GM12878 (cell line): ENCODE data around the gene CCN5. TPM values are rescaled to one million over a fixed set of nuclear protein-coding genes. Genes with fewer than 3 reads are reported as not detected.

Experiments used
- ATAC-seq: fragments of 200-7000 bp; cut with Tn5 transposase; 3 replicates; pipeline ENCODE4 v1.9.1; 2020; ENCODE audit warnings: mild to moderate bottlenecking, moderate library complexity
- BruUV-seq: library from RNA; stranded (reverse); fragments of 400-500 nt; replicated peaks from 2 replicates; lab custom pipeline; 2021; lab: Mats Ljungman, UMichigan
- CTCF ChIA-PET: fragments of 300-600 bp; sonication (Branson Sonifier 250); formaldehyde crosslinking; extraction: SDS; loops from one replicate; lab custom pipeline; 2021; ENCODE audit warnings: inconsistent platforms; lab: Yijun Ruan, JAX
- POLR2A ChIA-PET: fragments of 350-600 bp; formaldehyde crosslinking; extraction: SDS; loops from one replicate; lab custom pipeline; 2021; ENCODE audit warnings: inconsistent platforms; lab: Charles Lee
- RAD21 ChIA-PET: fragments of 300-600 bp; sonication (Branson Sonifier 250); formaldehyde crosslinking; loops from one replicate; lab custom pipeline; 2023; ENCODE audit warnings: antibody characterized with exemption; ENCODE audit not compliant: unreplicated experiment; lab: Charles Lee
- SMC1A ChIA-PET: fragments of 300-600 bp; sonication (Branson Sonifier 250); formaldehyde crosslinking; loops from one replicate; lab custom pipeline; 2023; ENCODE audit not compliant: unreplicated experiment, uncharacterized antibody; lab: Charles Lee
- DNase-seq: peaks from one replicate; pipeline ENCODE4 v3.0.0-alpha.2; 2011; ENCODE audit warnings: low read depth, low spot score
- FAIRE-seq: peaks from 3 replicates; lab custom pipeline; 2011; peaks lifted over from hg19 to GRCh38; lab: Jason Lieb, UNC
- H2AFZ ChIP-seq: 2 replicates; pipeline ENCODE4 v1.6.0; 2011; ENCODE audit warnings: low read depth, low read length, control low read depth; ENCODE audit not compliant: control insufficient read depth
- H3K27ac ChIP-seq: 2 replicates; pipeline ENCODE4 v1.5.1; 2011; ENCODE audit warnings: control low read depth; ENCODE audit not compliant: control insufficient read depth, insufficient read depth
- H3K27me3 ChIP-seq, 2 experiments: replicated peaks in 1 of 2; 2 replicates each; pipeline versions ENCODE4 v1.6.0 to v1.6.1; 2011; ENCODE audit warnings: low read length in 1 of 2; ENCODE audit not compliant: control insufficient read depth in 2 of 2, insufficient read depth in 2 of 2
- H3K36me3 ChIP-seq, 2 experiments: 2 replicates each; pipeline ENCODE4 v1.5.1; 2011; ENCODE audit warnings: low read length in 1 of 2; ENCODE audit not compliant: control insufficient read depth in 2 of 2, insufficient read depth in 2 of 2
- H3K4me1 ChIP-seq: 2 replicates; pipeline ENCODE4 v1.6.1; 2011; ENCODE audit warnings: mild to moderate bottlenecking, low read length, moderate library complexity, mixed read lengths; ENCODE audit not compliant: control insufficient read depth, insufficient read depth
- H3K4me2 ChIP-seq: 2 replicates; pipeline ENCODE4 v1.6.0; 2011; ENCODE audit warnings: control low read depth; ENCODE audit not compliant: control insufficient read depth, insufficient read depth
- H3K4me3 ChIP-seq: fragments of 200-600 bp; sonication (generic); 2 replicates; pipeline ENCODE4 v1.5.1; 2016
- H3K79me2 ChIP-seq: 2 replicates; pipeline ENCODE4 v1.6.0; 2011; ENCODE audit warnings: low read length; ENCODE audit not compliant: control insufficient read depth, insufficient read depth
- H3K9ac ChIP-seq: 2 replicates; pipeline ENCODE4 v1.8.0; 2011; ENCODE audit warnings: low read length, control low read depth, mixed read lengths; ENCODE audit not compliant: control insufficient read depth, insufficient read depth
- H3K9me3 ChIP-seq: replicated peaks from 3 replicates; pipeline ENCODE4 v1.5.1; 2011; ENCODE audit warnings: mild to moderate bottlenecking, low read length; ENCODE audit not compliant: control insufficient read depth, insufficient read depth
- H4K20me1 ChIP-seq: 2 replicates; pipeline ENCODE4 v1.6.0; 2011; ENCODE audit not compliant: control insufficient read depth, insufficient read depth
- CHD4 ChIP-seq: fragments of 200-600 bp; sonication (generic); IDR thresholded peaks from 2 replicates; pipeline ENCODE4 v1.6.1; 2016; ENCODE audit warnings: mild to moderate bottlenecking
- CUX1 ChIP-seq: IDR thresholded peaks from 2 replicates; pipeline ENCODE4 v1.6.1; 2012; ENCODE audit warnings: improper control_type of control experiment, low read depth, low read length; ENCODE audit not compliant: insufficient replicate concordance
- EGR1 ChIP-seq, 2 experiments: IDR thresholded peaks; 1 replicate in 1 of 2; 2 replicates in 1 of 2; pipeline ENCODE4 v1.6.1; 2011 to 2012; ENCODE audit warnings: low read depth in 2 of 2, low read length in 2 of 2, borderline replicate concordance in 1 of 2, mild to moderate bottlenecking in 1 of 2, moderate library complexity in 1 of 2
- MTA3 ChIP-seq: IDR thresholded peaks from 2 replicates; pipeline ENCODE4 v1.6.1; 2012; ENCODE audit warnings: low read length, inconsistent platforms, borderline replicate concordance
- NFIC ChIP-seq: IDR thresholded peaks from 2 replicates; pipeline ENCODE4 v1.6.1; 2012; ENCODE audit warnings: low read depth, mild to moderate bottlenecking, inconsistent platforms, low read length, moderate library complexity
- PKNOX1 ChIP-seq: fragments of 450-650 bp; IDR thresholded peaks from 2 replicates; pipeline ENCODE4 v1.6.1; 2016; ENCODE audit warnings: mild to moderate bottlenecking
- POLR2A ChIP-seq: IDR thresholded peaks from 2 replicates; pipeline ENCODE4 v1.6.1; 2011; ENCODE audit warnings: low read depth, mild to moderate bottlenecking, low read length
- SIX5 ChIP-seq: IDR thresholded peaks from 2 replicates; pipeline ENCODE4 v1.6.1; 2011; ENCODE audit warnings: mild to moderate bottlenecking, low read depth, low read length, moderate library complexity; ENCODE audit not compliant: severe bottlenecking
- USF2 ChIP-seq: IDR thresholded peaks from 2 replicates; pipeline ENCODE4 v1.6.1; 2011; ENCODE audit warnings: low read depth, low read length, improper control_type of control experiment, borderline replicate concordance
- ZBTB40 ChIP-seq: fragments of 450-650 bp; IDR thresholded peaks from 2 replicates; pipeline ENCODE4 v1.6.1; 2016; ENCODE audit warnings: mild to moderate bottlenecking, moderate library complexity, borderline replicate concordance
- WGBS: methylation state at CpG from one replicate; pipeline ENCODE4 v1.1.6; 2016; ENCODE audit warnings: low lambda C conversion rate; ENCODE audit not compliant: insufficient replicate concordance, insufficient coverage; ENCODE audit errors: missing lambda C conversion rate; 5-methylcytosine and 5-hydroxymethylcytosine counted together
- in situ Hi-C: fragments of 300-500 bp; cut with MboI; formaldehyde crosslinking; loops from 9 replicates; pipeline ENCODE4 v1.14.3; 2018; ENCODE audit warnings: mixed read lengths
- intact Hi-C: fragments of 100-400 bp; cut with micrococcal nuclease; formaldehyde crosslinking; loops from one replicate; pipeline ENCODE4 v1.14.2; 2022; ENCODE audit not compliant: unreplicated experiment
- polyA plus RNA-seq, 11 experiments: library from polyadenylated mRNA; depleted of rRNA in 4 of 11; unstranded in 6 of 11; stranded (reverse) in 5 of 11; fragments of >200 nt; fragmentation: Nextera tagmentation in 4 of 11; fragmentation: Illumina TruSeq in 1 of 11; extraction: Ambion mirVana in 4 of 11; extraction: Trizol in 1 of 11; gene quantifications; 1 replicate in 1 of 11; 2 replicates in 10 of 11; pipeline versions ENCODE4 v1.2.1 to v1.2.3, GENCODE V29; 2011 to 2016; ENCODE audit warnings: inconsistent platforms in 2 of 11, missing spikeins in 2 of 11, low read depth in 1 of 11
- total RNA-seq, 4 experiments: library from RNA; depleted of rRNA in 3 of 4; stranded (reverse); fragments of >200 nt in 3 of 4; fragmentation: Illumina TruSeq in 1 of 4; extraction: Trizol in 1 of 4; gene quantifications; 2 replicates each; pipeline versions ENCODE4 v1.2.1 to v1.2.3, GENCODE V29; 2013 to 2021

The CCN5 gene
- total and polyA plus RNA-seq, 10 of the 15 experiments (the other 5 are each of a cell fraction or from before 2014, with no cell fraction given) = 0.14 to 0.15 TPM; not detected in 8

GRCh38 chr20:44738813-44739477 is 23.8 kb downstream of the CCN5 start:
- POLR2A ChIA-PET = no interaction called here
- SMC1A ChIA-PET = interaction anchor here (1.0 to 1.6 kb wide), 4 partner anchors 9 to 150 kb away, joined by 3 to 4 read pairs (median 3); no protein-coding TSS in a partner anchor
- Histone ChIP-seq H3K27me3 (no peaks in the 10 kb centered on the region), H3K4me2 (no peak overlapping the region), H3K79me2 (no peaks in the 10 kb centered on the region), H4K20me1 (no peaks in the 10 kb centered on the region), H2AFZ (peak overlapping the region; percentile 45), H3K4me3 (no peak overlapping the region), H3K36me3 (no peaks in the 10 kb centered on the region), H3K9me3 (peaks cover 6% of the 10 kb centered on the region; the same call in 2 of the 3 replicates), H3K4me1 (no peaks in the 10 kb centered on the region), H3K27ac (no peak overlapping the region), H3K9ac (no peak overlapping the region)
- whole genome bisulfite sequencing = 39% methylated on average over 7 of the region's 7 CpGs
- FAIRE-seq = peak; percentile 83
- RAD21 ChIA-PET = no interaction called here
- CTCF ChIA-PET = interaction anchor here (0.9 to 3.0 kb wide), 6 partner anchors 9 to 429 kb away, joined by 3 to 10 read pairs (median 4); no protein-coding TSS in a partner anchor
- DNase-seq = peak; percentile 63
- in situ Hi-C loops (no loop called here), intact Hi-C loops (no loop called here)
- BruUV-seq = no TSS peak
- peak; percentile 90 for ATAC-seq
- TF ChIP-seq USF2 = peak; percentile 66; the same call in 1 of the 2 replicates
- no peak for TF ChIP-seq ZBTB40
- TF ChIP-seq POLR2A = no peak
- TF ChIP-seq CHD4 = no peak
- TF ChIP-seq MTA3 = no peak
- peak; percentile 70 for TF ChIP-seq PKNOX1
- TF ChIP-seq SIX5 = peak; percentile 77
- TF ChIP-seq NFIC = no peak
- no peak for TF ChIP-seq CUX1
- no peak for TF ChIP-seq EGR1 (IDR thresholded peaks at IDR 0.05; ENCODE audit: borderline replicate concordance in 1 of 2, low read depth in 2 of 2, low read length in 2 of 2)
